Omental fat pad (tissue), 4 donors: Measurements from ENCODE around the gene RALGPS1. TPM values are rescaled to one million over a fixed set of nuclear protein-coding genes. Genes with fewer than 3 reads are reported as not detected.
A peak's percentile ranks its signal among the peaks of the same experiment; 100 is the strongest.

Experiments
- ATAC-seq: fragments of 150-250 bp; one replicate; pipeline ENCODE4 v1.9.1; 2016; ENCODE audit warnings: mild to moderate bottlenecking, moderate library complexity; ENCODE audit not compliant: low FRiP score
- DNase-seq: peaks from one replicate; pipeline ENCODE4 v3.0.0-alpha.2; 2019; ENCODE audit warnings: low spot score
- CTCF ChIP-seq, 3 donors: fragments of 450-650 bp; IDR thresholded peaks; one replicate each; pipeline ENCODE4 v1.5.1; 2016 to 2017; ENCODE audit warnings: antibody characterized with exemption in 3 of 3, mild to moderate bottlenecking in 3 of 3, moderate library complexity in 2 of 3
- total RNA-seq, 4 donors: library from RNA; depleted of rRNA; stranded (reverse); fragments of >200 nt; gene quantifications; one replicate each; pipeline ENCODE4 v1.1.0, GENCODE V29; 2016

RALGPS1 gene
- total RNA-seq, 4 donors from 2014 or later = 4.0 to 15.3 (median 4.8) TPM

GRCh38 chr9:127177665-127178265 lies 263.2 kb downstream of the RALGPS1 start:
- no peak for TF ChIP-seq CTCF (IDR thresholded peaks at IDR 0.05)
- DNase-seq (no peak), ATAC-seq (no peak)

GRCh38 chr9:127178686-127179632 lies 264.4 kb downstream of the RALGPS1 start:
- no peak for ATAC-seq
- TF ChIP-seq CTCF (IDR thresholded peaks at IDR 0.05) = no peak
- peak; percentile 18 for DNase-seq

GRCh38 chr9:127179633-127180441 lies 265.3 kb downstream of the RALGPS1 start:
- DNase-seq = no peak
- TF ChIP-seq CTCF (IDR thresholded peaks at IDR 0.05) = no peak
- ATAC-seq = no peak

GRCh38 chr9:127180457-127181314 lies 266.1 kb downstream of the RALGPS1 start:
- DNase-seq (peak; percentile 10), ATAC-seq (no peak)
- TF ChIP-seq CTCF (IDR thresholded peaks at IDR 0.05) = no peak

GRCh38 chr9:127181315-127181580 lies 266.7 kb downstream of the RALGPS1 start:
- ATAC-seq = no peak
- peak; percentile 15 for DNase-seq
- no peak for TF ChIP-seq CTCF (IDR thresholded peaks at IDR 0.05)

DNA sequence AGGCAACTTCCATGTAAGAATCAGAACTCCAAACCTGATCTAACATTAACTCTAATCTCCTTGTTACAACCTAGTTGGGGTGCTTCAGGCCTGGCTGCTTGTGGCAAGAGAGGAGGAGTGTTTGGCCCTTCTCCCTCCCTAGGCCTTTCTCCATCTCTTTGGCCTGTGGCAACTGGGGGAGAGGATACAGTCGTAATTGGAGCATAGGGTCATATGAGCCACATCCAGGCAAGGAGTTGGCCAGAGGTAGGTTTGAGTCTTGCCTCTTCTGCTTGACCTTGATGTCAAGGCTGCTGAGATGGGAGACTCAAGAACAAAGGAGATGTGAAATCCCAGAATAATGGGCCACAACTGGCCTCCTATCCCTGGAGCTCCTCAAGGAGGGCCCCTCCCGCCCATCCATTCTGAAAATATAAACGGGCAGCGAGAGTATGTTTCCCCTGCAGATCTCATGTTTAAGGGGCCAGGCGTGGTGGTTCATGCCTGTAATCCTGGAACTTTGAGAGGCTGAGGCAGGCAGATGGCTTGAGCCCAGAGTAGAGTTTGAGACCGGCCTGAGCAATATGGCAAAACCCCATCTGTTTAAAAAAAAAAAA lies 267.1 kb downstream of the RALGPS1 start:
- no peak for TF ChIP-seq CTCF (IDR thresholded peaks at IDR 0.05)
- DNase-seq (peak; percentile 10), ATAC-seq (no peak)
